Measurements from ENCODE around the gene LAMA5. TPM values are rescaled to one million over a fixed set of nuclear protein-coding genes. Genes with fewer than 3 reads are reported as not detected.

Gene LAMA5
- total RNA-seq, 4 donors from 2014 or later, result 14.1 to 131 (median 34.5) TPM

DNA sequence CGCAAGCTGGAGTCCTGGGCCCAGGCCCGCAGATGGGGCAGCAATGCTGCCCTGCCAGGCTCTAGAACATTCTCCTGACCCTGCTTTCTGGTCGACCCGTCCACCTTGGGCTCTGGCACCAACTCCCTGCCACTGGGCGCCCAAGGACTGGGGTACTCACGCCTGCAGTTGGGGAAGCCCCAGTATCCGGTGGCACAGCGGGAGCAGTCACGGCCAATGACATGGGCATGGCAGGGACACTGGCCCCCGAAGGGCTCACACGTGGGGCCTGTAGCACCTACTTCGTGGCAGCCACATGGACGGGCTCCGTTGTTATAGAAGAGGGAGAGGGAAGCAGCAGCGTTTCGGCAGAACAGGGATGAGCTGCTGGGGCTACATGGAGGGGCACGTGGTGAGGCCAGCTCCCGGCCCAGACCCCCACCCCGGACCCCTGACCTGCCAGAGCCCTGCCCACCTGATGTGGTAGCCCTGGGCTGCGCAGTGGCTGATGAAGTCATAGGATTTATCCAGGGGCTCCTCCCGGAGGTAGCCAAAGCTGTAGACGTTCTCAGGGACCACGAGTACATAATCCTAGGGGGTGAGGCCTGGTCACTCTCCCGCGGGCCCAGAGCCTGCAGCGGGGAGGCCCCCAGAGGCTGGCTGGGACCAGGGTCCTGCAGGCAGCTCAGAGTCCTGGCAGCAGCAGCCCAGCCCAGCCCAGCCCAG lies 38.3 kb downstream of the LAMA5 start:
- TF ChIP-seq, protein P1, sequence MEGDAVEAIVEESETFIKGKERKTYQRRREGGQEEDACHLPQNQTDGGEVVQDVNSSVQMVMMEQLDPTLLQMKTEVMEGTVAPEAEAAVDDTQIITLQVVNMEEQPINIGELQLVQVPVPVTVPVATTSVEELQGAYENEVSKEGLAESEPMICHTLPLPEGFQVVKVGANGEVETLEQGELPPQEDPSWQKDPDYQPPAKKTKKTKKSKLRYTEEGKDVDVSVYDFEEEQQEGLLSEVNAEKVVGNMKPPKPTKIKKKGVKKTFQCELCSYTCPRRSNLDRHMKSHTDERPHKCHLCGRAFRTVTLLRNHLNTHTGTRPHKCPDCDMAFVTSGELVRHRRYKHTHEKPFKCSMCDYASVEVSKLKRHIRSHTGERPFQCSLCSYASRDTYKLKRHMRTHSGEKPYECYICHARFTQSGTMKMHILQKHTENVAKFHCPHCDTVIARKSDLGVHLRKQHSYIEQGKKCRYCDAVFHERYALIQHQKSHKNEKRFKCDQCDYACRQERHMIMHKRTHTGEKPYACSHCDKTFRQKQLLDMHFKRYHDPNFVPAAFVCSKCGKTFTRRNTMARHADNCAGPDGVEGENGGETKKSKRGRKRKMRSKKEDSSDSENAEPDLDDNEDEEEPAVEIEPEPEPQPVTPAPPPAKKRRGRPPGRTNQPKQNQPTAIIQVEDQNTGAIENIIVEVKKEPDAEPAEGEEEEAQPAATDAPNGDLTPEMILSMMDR (IDR thresholded peaks at IDR 0.05; ENCODE audit: low read depth), result no peak

DNA sequence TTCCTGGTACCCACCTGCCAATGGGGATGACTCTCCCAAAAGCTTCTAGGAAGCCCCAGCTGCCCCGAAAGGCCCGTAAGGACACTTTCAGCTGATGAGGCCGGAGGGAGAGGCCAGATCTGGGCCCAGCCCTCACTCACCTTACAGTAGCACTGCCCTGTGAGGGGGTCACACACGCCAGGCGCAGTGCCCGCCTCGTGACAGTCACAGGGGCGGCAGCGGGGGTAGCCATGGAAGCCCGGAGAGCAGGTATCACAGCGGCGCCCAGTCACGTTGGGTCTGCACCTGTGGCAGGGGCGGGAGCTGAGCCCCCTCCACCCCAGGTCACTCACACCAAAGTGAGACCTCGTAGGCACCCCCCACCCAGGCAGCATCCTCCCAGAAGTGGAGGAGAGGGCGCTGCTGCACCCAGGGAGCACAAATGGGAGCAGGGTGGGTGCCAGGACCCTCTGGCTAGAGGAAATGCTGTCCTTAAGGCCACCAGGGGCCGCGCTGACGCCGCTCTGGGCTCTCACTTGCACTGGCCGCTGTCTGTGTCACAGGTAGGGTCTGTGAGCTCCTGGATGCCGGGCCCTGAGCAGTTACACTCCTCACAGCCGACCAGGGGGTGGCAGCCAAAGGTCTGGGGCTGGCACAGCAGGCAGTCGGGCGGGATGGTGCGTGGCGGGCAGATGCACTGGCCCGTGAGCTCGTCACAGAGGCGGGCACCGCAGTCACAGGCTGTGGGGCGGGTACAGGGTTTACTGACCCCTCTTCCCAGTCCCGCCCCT lies 39.2 kb downstream of the LAMA5 start:
- TF ChIP-seq, protein P1 (IDR thresholded peaks at IDR 0.05; ENCODE audit: low read depth), result no peak

GRCh38 chr20:62326959-62327725 lies 40.0 kb downstream of the LAMA5 start:
- TF ChIP-seq, protein P1 (IDR thresholded peaks at IDR 0.05; ENCODE audit: low read depth), result no peak

GRCh38 chr20:62326559-62326958 lies 40.6 kb downstream of the LAMA5 start:
- TF ChIP-seq, protein P1 (IDR thresholded peaks at IDR 0.05; ENCODE audit: low read depth), result no peak

DNA sequence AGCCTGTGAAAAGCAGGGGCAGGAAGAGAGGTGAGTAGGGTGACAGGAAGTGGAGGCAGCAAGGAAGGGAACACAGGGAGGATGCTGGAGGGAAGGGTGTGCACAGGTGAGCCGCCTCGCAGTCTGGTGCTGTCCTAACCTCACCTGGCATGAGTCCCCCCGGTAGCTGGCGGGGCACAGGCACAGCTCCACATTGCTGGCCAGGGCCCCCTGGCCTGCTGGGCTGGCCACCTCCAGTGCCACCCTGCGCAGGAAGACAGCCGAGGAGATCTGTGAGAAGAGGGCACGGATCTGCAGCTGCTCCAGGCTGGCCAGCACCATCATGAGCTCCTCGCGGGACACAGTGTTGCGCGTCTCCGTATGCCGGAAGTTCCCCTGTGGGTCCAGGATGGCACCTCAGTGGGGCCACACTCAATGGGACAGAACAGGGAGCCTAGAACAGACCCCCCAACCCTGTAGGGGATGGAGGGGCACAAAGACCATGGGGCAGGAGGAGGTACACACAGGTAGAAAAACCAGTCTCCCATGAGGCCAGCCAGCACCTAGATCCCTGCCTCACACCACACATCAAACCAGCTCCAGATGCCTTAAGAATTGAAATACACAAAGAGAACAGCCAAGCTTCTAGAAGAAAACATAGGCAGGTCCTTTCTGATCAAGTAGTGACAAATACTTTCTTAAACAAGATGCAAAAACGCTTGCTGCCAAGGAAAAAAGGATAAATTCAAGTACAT lies 41.8 kb downstream of the LAMA5 start:
- TF ChIP-seq, protein P1 (IDR thresholded peaks at IDR 0.05; ENCODE audit: low read depth), result no peak

DNA sequence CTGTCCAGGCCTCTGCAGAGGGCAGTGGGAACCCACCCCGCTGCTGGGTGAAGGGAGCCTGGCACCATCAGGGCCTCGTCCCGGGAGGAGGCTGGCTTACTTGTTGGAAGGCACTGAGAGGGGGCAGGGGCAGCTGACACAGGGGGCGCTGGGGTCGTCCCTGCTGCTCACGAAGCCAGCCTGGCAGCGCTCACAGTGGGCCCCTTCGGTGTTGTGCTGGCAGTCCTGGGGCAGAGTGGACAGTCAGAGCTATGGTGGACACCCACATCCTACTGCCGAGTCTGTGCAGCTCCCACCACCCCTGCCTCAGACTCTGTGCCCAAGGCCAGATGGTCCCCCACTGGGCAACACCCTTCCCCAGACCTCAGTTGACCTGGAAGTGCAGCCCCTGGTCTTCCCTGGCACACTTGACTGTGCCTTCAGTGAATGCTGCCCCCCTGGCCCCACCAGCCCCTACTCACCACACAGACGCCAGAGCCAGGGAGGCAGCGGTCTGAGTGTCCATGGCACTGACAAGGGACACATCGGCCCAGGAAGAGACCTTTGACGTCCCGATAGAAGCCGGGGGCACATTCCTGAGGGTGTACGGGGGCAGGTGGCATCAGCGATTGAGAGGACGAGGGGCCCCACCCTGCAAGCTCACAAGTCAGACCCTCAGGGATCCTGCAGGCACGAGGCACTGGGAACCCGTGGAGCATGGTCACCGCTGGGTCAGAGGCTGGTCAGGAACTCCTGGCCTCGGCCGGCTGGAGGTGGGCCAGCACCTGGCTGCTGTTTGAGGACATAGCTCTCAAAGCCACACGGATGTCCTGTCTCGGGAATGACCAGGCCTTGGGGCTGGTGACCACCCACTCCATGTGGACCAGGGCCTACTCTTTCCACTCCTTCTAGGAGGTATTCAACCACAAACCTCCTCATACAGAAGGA lies 42.9 kb downstream of the LAMA5 start:
- TF ChIP-seq, protein P1 (IDR thresholded peaks at IDR 0.05; ENCODE audit: low read depth), result no peak

All from subcutaneous adipose tissue (tissue), 4 donors.